ENCODE measurements around the gene SERTAD1.
"Not testable (repeated sequence)": the region's sequence is repeated elsewhere in the genome, so short reads cannot be mapped to it uniquely, and the experiment has no call there.

The SERTAD1 gene

DNA sequence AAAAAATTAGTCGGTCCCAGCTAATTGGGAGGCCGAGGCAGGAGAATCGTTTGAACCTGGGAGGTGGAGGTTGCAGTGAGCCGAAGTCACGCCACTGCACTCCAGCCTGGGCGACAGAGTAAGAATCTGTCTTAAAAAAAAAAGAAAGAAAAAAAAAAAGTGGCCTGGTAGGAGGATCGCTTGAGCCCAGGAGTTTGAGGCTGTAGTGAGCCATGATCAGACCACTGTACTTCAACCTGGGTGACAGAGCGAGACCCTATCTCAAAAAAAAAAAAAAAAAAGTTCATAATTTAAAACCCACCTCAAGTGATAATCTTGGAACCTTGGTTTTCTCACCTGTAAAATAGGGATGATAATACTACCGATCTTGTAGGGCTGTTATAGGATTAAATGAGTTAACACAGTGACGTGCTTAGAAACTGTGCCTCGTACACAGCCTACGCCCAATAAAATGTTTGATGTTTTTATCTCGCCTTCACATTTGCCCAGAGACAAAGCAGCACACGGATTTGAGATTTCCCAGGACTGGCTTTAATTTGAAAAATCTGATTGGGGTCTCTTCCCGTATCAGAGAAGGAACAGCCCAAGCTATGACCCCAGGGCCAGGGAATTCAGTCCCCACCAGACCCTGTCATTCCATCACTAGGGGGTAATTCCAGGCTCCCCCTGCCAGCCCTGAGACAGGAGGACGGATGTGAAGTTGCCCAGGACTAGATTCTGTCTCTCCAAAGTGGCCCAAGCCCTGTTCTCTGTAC lies 3.6 kb downstream of the SERTAD1 start:
- no peak for DNase-seq

GRCh38 chr19:40420766-40421765 lies 4.7 kb downstream of the SERTAD1 start:
- peak; percentile 75 for DNase-seq

DNA sequence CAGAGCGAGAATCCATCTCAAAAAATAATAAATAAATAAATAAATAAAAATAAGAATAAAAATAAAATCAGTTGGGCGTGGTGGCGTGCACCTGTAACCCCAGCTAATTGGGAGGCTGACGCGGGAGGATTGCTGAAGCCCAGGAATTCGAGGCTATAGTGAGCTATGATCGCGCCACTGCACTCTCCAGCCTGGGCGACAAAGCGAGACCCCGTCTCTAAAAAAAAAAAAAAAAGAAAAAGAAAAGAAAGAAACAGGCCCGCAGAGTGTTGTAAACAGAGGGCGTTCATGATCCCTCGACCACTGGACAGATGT lies 5.4 kb downstream of the SERTAD1 start:
- DNase-seq: no peak

DNA sequence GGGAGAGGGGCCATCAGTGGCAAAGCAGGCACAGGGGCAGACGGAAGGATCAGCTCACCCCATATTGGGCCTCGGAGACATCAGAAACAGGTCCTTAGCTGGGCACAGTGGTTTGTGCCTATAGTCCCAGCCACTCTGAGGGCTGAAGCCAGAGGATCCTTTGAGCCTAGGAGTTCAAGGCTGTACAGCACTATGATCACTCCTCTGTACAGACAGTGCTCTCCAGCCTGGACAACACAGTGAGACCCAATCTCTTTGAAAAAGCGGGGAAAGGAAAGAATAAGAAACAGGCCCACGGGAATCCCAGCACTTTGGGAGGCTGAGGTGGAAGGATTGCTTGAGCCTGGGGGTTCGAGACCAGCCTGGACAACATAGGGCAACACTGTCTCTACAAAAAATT lies 6.0 kb downstream of the SERTAD1 start:
- no peak for DNase-seq

DNA sequence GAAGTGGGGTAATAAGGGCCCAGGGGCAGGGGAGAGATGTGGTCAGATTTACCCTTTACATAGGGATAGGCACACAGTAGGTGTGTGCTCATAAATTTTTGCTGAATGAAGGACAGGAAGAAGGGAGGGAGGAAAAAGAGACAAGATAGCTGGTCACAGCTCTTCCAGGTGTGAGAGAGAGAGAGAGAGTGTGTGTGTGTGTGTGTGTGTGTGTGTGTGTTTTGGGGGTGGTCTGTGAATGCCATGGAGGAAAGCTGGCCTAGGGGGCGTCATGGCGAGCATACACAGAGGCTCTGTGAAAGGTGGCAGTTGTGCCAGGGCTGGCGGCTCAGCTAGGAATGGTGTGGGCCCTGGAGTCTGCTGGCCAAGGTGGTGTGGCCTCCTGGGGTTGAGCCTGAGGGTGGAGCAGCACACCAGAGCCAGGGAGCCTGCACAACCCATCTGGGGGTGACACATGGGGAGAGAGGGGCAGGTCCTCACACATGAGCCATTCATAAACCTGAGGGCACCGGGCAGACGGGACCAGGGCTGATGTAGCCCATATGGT lies 6.7 kb downstream of the SERTAD1 start:
- no peak for DNase-seq

DNA sequence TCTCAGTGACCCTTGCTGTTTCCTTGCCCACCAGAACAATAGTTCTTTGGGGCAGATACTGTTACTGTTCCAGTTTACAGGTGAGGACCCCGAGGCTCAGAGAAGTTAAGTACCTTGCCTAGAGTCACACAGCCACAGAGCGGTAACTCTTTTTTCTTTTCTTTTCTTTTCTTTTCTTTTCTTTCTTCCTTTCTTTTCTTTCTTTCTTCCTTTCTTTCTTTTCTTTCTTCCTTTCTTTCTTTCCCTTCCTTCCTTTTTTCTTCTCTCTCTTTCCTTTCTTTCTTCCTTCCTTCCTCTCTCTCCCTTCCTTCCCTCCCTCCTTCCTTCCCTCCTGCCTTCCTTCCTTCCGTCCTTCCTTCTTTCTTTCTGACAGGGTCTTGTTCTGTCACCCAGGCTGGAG lies 7.8 kb downstream of the SERTAD1 start:
- DNase-seq: no peak

DNA sequence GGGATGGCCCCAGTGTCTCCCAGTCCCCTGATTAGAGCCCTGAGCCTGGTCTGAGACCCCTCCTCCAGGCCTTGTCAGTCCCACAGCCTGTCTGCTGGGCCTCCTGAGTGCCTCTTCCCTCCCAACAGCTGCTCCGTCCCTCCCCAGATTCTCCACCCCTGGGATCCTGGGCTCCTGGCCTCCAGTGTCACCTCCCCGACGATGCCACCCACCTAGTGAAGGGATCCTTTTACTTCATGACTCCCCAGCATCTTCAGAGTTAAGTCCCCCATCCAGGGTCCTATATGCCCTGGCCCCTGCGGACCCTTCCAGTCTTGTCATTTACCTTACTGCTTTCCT lies 8.2 kb downstream of the SERTAD1 start:
- DNase-seq: no peak

DNA sequence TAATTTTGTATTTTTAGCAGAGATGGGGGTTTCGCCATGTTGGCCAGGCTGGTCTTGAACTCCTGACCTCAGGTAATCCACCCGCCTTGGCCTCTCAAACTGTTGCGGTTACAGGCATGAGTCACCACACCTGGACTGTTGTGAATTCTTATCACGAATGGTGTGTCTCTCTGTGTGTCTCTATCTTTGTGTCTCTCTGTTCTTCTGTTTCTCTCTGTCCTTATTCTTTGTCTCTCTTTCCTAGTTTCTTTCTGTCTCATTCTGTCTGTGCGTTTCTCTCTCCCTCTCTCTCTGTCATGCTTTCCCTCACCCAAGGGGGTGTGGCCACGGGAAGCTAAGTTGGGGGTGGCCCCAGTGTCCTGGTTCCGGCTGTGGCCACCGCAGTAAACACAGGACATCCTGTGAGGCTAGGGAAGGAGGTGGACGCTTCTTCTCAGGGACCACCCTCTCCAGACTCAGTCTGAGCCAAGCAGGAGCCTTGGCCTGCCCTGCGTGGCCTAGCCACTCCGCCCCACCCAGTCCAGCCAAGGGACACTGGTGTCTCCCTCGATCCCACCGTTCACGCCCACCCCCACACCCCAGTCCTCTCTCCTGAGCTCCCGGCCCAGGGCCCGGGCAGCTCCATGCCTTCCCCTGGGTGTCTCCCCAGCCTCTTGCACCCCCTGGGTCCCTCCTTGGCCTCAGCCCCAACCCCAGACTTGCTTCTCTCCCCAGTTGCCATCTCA lies 8.7 kb downstream of the SERTAD1 start:
- no peak for DNase-seq

DNA sequence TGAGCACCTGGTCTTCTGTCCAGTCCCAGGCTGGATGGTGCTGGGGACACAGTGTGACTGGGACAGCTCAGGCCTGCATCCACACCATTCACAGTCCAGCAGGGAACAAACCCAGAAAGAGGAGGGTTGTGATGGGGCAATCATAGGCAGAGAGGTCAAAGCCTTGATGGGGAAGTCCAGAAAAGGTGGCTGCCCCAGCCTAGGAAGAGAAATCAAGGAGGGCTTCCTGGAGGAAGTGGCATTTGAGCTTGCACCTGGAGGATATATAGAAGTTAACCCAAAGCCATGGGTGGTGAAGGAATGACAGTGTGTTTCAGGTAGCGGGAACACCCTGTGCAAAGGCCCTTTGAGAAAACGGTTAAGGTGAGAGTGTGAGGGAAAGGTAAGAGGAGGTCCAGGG lies 10.0 kb downstream of the SERTAD1 start:
- no peak for DNase-seq

DNA sequence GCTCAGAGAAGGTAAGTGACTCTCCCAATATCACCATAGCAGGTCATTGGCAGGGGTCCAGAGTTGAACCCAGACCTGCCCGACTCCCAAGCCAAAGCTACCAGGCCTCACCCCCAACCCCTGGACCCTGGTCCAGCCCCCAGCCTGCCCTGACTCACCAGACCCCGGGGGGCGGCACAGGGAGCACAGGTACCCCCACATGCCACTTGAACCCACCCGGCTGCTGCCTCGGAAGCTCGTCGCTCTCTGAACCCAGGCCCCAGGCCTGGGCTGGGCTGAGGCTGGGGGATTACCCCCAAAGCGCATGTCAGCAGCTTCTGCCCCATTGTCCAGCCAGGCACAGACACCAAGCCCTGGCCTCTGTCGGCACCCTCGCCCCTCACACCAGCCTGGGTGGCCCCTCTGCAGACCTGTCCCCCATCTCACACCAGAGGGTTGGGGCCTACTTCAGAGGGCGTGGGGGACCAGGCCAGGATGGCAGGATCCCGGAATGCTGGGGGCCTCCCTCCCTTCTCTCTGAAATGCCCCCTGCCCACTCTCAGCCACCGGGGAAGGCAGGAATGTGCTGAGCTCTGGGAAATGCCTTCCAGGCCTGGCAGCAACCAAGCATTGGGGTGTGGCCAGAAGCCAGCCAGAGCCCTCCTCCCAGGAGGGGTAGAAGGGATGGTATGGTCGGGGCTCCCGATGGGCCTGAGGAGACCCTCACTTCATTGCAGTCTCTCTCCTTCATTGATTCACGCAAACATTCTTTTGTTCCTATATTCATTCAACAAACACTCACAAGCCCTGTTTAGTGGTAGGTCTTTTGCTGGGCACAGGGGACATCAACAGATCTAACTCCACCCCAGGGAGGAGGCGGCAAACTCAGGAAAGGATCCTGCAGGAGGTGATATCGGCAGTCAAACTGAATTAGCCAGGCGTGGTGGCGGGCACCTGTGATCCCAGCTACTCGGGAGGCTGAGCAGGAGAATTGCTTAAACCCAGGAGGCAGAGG lies 11.0 kb downstream of the SERTAD1 start:
- DNase-seq: no peak

DNA sequence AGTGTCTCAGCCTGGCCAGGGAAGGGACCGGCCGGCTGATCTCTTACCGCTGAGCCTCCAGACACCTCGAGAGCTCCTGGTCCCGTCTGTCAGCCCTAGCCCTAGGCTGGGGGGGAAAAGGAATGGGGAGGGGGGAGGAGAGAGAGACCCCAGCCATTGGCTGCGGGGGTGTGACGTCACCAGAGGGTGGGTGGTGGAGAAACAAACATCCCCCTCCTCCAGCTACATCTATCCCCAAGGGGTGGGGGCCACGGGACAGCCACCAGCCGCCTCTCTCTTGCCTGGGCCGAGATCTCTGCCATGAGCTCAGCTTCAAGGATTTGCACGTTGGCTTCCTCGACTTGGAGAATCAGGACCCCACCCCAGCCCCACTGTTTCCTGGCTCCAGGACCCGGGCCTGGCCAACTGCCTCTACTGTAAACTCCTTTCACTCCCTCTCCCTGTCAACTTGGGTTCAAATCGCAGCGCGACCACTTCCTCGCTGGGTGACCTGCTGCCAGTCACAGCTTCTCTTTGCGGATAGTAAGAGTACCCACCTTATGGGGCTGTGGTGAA lies 12.4 kb downstream of the SERTAD1 start, which contains the start of gene PRX:
PRX (minus strand) TSS at position 88 of the 555 bp plus-strand sequence. CDS start 5,446 bp downstream, outside the sequence.
- DNase-seq: no peak

DNA sequence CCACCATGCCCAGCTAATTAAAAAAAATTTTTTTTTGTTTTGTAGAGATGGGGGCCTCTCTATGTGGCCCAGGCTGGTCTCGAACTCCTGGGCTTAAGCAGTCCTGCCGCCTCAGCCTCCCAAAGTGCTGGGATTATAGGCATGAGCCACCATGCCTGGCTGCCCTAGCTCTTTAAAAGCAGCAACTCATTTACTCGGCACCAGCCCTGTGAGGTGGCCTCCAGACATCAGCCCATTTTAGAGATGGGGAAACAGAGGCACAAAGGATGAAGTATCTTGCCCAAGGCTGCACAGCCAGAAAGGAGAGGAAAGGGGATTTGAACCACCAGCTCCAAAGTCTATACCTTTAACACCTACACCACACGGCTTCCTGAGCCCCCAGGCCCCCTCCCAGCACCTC lies 12.9 kb downstream of the SERTAD1 start:
- DNase-seq: no peak

DNA sequence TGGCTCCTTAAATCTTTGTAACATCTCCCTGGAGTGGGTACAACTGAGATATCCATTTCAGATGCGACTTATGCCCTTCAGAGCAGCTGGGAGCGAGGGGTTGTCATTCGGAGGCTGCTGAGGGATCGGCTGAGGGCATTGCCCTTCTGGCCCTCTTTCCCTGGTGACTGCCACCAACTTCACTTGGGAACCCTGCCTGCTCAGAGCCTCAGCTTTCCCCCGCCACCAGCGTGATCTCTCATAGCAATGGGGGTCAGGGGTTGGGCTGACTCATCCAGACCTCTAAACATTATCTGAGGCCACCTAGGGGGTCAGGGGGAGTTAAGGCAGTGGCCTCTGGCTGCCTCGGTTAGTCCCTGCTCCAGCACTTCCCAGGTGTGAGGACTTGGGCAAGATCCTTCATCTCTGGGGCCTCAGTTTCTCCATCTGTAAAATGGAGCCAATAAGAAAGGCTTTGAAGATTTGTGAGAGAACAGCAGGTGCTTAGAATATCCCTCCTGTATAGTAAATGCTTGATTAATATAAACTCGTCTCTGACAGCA lies 13.8 kb downstream of the SERTAD1 start:
- no peak for DNase-seq

DNA sequence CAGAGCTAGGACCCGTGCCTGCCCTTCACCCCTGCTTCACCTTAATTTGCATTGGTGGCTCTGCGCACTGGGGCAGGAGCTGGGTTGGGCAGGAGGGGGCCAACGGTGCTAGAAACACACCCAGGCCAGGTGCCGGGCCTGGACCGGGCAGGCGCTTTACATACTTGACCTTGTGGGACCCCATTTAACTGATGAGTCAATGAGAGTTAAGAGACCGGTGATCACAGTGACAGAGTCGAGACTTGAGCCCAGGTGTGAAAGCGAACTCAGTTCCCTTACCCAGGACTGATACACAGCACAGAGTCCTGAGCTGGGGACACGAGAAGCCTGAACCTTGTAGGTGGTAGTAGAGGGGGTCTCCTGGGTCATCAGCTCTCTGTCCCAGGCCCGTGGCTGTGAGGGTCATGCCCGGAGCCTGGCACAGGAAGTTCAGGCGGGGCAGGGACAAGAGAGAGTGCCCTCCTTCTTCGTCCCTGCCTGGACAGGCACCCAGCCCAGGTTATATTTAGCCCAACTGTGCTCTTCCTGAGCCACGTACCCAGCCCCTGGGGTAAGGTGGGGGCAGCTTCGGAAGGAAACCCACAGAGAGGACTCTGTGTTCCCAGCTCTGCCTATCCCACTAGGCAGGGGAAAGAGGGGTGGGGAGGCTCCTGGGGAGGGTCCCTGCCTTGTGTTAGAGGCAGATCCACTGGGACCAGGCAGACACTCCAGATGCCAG lies 14.5 kb downstream of the SERTAD1 start:
- DNase-seq: no peak

DNA sequence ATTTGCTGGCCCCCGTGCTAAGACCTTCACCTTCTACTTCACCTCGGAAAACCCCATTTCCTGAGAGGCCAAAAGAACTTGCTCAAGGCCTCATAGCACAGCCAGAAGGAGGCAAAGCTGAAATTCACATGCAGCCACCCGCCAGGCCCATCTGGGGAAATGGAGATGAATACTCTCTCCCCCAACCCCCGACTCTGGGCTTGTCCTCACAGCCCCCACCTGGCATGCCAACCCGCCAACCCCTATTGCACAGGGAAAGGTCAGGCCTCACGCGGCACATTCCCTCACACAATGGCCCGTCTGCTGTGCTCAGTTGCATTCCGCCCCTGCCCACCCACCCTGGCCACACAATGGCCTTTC lies 15.8 kb downstream of the SERTAD1 start:
- no peak for DNase-seq

GRCh38 chr19:40408598-40408925 lies 17.2 kb downstream of the SERTAD1 start:
- not testable (repeated sequence) for DNase-seq

- DNase-seq: no peak
These were observed 17.8 kb downstream of the SERTAD1 start for GRCh38 chr19:40407714-40408597.

DNA sequence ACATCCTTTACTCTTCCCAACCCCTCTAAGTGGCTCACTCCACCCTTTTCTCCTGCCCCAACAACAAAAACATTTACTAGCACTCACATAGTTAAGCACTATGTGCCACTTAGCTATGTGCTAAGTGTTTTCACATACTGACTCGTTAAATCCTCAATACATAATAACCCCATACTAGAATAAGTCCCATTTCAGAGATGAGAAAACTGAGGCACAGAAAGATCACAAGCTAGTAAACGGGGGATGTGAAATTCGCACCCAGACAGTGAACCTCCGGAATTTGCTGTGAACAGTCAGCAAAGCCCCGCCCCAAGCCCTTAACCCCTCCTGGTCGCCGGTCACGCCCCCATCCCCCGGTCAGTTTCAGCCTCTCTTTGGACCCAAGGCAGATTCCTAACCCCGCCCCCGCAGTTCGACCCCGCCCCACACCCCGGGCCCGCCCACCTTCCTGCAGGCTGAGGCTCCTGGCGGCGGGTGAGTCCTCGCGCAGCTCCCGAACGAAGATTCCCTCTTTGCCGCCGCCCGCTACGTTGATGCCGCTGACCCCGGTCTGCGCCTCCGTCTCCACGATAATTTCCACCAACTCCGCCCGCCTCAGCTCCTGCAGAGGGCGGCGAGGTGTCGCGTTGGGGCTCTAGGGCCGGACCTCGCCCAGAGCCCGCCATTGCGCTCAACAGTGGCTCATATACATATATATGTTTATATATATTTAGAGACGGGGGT lies 22.4 kb downstream of the SERTAD1 start:
- peak; percentile 88 for DNase-seq

- DNase-seq: no peak
These were observed 25.2 kb downstream of the SERTAD1 start for GRCh38 chr19:40400559-40400958.
